Choroid plexus epithelial cell (primary cell): ENCODE results near the gene DEGS2.

ENCODE experiments used
- DNase-seq: peaks from one replicate; pipeline ENCODE4 v3.0.0-alpha.2; 2010; ENCODE audit warnings: low read depth
- H3K4me3 ChIP-seq: 2 replicates; pipeline ENCODE4 v1.5.1; 2011; ENCODE audit warnings: low read depth, mild to moderate bottlenecking, control low read depth, low read length, moderate library complexity
- CTCF ChIP-seq: conservative IDR thresholded peaks from 2 replicates; pipeline ENCODE4 v1.5.1; 2011; ENCODE audit warnings: low read depth, mild to moderate bottlenecking, control low read depth, inconsistent platforms, low read length, moderate library complexity

Gene DEGS2

GRCh38 chr14:100096656-100097055, 62.8 kb downstream of the DEGS2 start:
- H3K4me3 ChIP-seq, result no peak overlapping the region
- TF ChIP-seq CTCF, result no peak
- DNase-seq, result peak; percentile 94
